Measurements from ENCODE around the gene HCFC2.
"Not testable (repeated sequence)": the region's sequence is repeated elsewhere in the genome, so short reads cannot be mapped to it uniquely, and the experiment has no call there.

Gene HCFC2

GRCh38 chr12:104064031-104064841 is at the start of gene HCFC2:
Gene HCFC2 (plus strand): TSS chr12:104064531. CDS start chr12:104064561, 30 bp downstream.
- CTCF ChIA-PET, result interaction anchor here (0.8 to 5.2 kb wide), 4 partner anchors 10 to 318 kb away, joined by 3 to 33 read pairs (median 3); no protein-coding TSS in a partner anchor
- POLR2A ChIA-PET, result interaction anchor here (0.5 to 1.9 kb wide), 9 partner anchors 15 to 1284 kb away, joined by 3 to 10 read pairs (median 4); partner anchors contain the start of genes GLT8D2 and TDG

GRCh38 chr12:104021862-104022261 is 42.5 kb upstream of the HCFC2 start:
- H3K4me3 ChIP-seq (ENCODE audit: low read depth, low read length); POLR2A ChIA-PET; DNase-seq (ENCODE audit: low read depth, low spot score); CTCF ChIA-PET: not testable (repeated sequence)

More at GRCh38 chr12:104064031-104064841, at the start of gene HCFC2:
- DNase-seq (ENCODE audit: low read depth, low spot score), result no peak
- H3K4me3 ChIP-seq (ENCODE audit: low read depth, low read length), result peak within 1 kb of the TSS; percentile 91
- TF ChIP-seq CTCF (IDR thresholded peaks at IDR 0.05; ENCODE audit: insufficient read depth, low read length, missing control alignments), result no peak

- ChIA-PET CTCF (interaction anchor here (0.9 to 1.1 kb wide), 2 partner anchors 9 to 19 kb away, joined by 3 to 4 read pairs; no protein-coding TSS in a partner anchor), POLR2A (no interaction called here)
- DNase-seq (ENCODE audit: low read depth, low spot score), result no peak
- H3K4me3 ChIP-seq (ENCODE audit: low read depth, low read length), result no peak overlapping the region
- no peak for TF ChIP-seq CTCF (IDR thresholded peaks at IDR 0.05; ENCODE audit: insufficient read depth, low read length, missing control alignments)
Measured at GRCh38 chr12:104022786-104023185, 41.5 kb upstream of the HCFC2 start.

GRCh38 chr12:104023710-104024109 is 40.6 kb upstream of the HCFC2 start:
- H3K4me3 ChIP-seq (ENCODE audit: low read depth, low read length), result no peak overlapping the region
- CTCF ChIA-PET, result interaction anchor here (0.9 kb wide), 1 partner anchor 10 kb away, joined by 3 read pairs; no protein-coding TSS in a partner anchor
- no peak for DNase-seq (ENCODE audit: low read depth, low spot score)
- no peak for TF ChIP-seq CTCF (IDR thresholded peaks at IDR 0.05; ENCODE audit: insufficient read depth, low read length, missing control alignments)
- POLR2A ChIA-PET, result no interaction called here

- no peak overlapping the region for H3K4me3 ChIP-seq (ENCODE audit: low read depth, low read length)
- ChIA-PET CTCF (no interaction called here), POLR2A (no interaction called here)
- DNase-seq (ENCODE audit: low read depth, low spot score), result no peak
- TF ChIP-seq CTCF (IDR thresholded peaks at IDR 0.05; ENCODE audit: insufficient read depth, low read length, missing control alignments), result no peak
Measured at GRCh38 chr12:104024348-104024747, 40.0 kb upstream of the HCFC2 start.

GRCh38 chr12:104025771-104026170 is 38.6 kb upstream of the HCFC2 start:
- H3K4me3 ChIP-seq (ENCODE audit: low read depth, low read length), result no peak overlapping the region
- no peak for TF ChIP-seq CTCF (IDR thresholded peaks at IDR 0.05; ENCODE audit: insufficient read depth, low read length, missing control alignments)
- POLR2A ChIA-PET, result no interaction called here
- CTCF ChIA-PET, result no interaction called here
- no peak for DNase-seq (ENCODE audit: low read depth, low spot score)

All from AG04449 (cell line).